ENCODE measurements around the gene OR5P2.
"Not testable (repeated sequence)": the region's sequence is repeated elsewhere in the genome, so short reads cannot be mapped to it uniquely, and the experiment has no call there.

Gene OR5P2

GRCh38 chr11:7796842-7797241 is at the start of gene OR5P2:
Gene OR5P2, minus strand, starts transcription at chr11:7796942. Its CDS starts 0 bp downstream, at chr11:7796942.
- no peak for DNase-seq (ENCODE audit: low spot score)

GRCh38 chr11:7846003-7846402 is 49.3 kb upstream of the OR5P2 start:
- no peak for DNase-seq (ENCODE audit: low spot score)

GRCh38 chr11:7844986-7845385 is 48.2 kb upstream of the OR5P2 start:
- no peak for DNase-seq (ENCODE audit: low spot score)

- DNase-seq (ENCODE audit: low spot score) = no peak
Measured at GRCh38 chr11:7844521-7844920, 47.8 kb upstream of the OR5P2 start.

- DNase-seq (ENCODE audit: low spot score) = no peak
Measured at GRCh38 chr11:7840578-7840977, 43.8 kb upstream of the OR5P2 start.

- DNase-seq (ENCODE audit: low spot score) = no peak
Measured at GRCh38 chr11:7833527-7833926, 36.8 kb upstream of the OR5P2 start.

GRCh38 chr11:7830740-7831139 is 34.0 kb upstream of the OR5P2 start, which contains the start of gene OR5P3:
Gene OR5P3, minus strand, starts transcription at chr11:7830840.
- DNase-seq (ENCODE audit: low spot score) = no peak

- DNase-seq (ENCODE audit: low spot score) = no peak
Measured at GRCh38 chr11:7826324-7826723, 29.6 kb upstream of the OR5P2 start.

GRCh38 chr11:7820417-7820816 is 23.7 kb upstream of the OR5P2 start:
- not testable (repeated sequence) for DNase-seq (ENCODE audit: low spot score)

GRCh38 chr11:7814897-7815296 is 18.2 kb upstream of the OR5P2 start:
- DNase-seq (ENCODE audit: low spot score) = not testable (repeated sequence)

GRCh38 chr11:7810301-7810700 is 13.6 kb upstream of the OR5P2 start:
- DNase-seq (ENCODE audit: low spot score) = not testable (repeated sequence)

GRCh38 chr11:7793233-7793632 is 3.5 kb downstream of the OR5P2 start:
- DNase-seq (ENCODE audit: low spot score) = no peak

GRCh38 chr11:7787239-7787638 is 9.5 kb downstream of the OR5P2 start:
- DNase-seq (ENCODE audit: low spot score) = no peak

- DNase-seq (ENCODE audit: low spot score) = no peak
Measured at GRCh38 chr11:7775689-7776088, 21.1 kb downstream of the OR5P2 start.

- not testable (repeated sequence) for DNase-seq (ENCODE audit: low spot score)
Measured at GRCh38 chr11:7764301-7764700, 32.4 kb downstream of the OR5P2 start.

- DNase-seq (ENCODE audit: low spot score) = no peak
Measured at GRCh38 chr11:7759010-7759409, 37.7 kb downstream of the OR5P2 start.

GRCh38 chr11:7749456-7749855 is 47.3 kb downstream of the OR5P2 start:
- no peak for DNase-seq (ENCODE audit: low spot score)

Data from cerebellar cortex (tissue), 1 donor.